Measurements from ENCODE around the gene FAM47B.
A peak's percentile ranks its signal among the peaks of the same experiment; 100 is the strongest.

The FAM47B gene

DNA sequence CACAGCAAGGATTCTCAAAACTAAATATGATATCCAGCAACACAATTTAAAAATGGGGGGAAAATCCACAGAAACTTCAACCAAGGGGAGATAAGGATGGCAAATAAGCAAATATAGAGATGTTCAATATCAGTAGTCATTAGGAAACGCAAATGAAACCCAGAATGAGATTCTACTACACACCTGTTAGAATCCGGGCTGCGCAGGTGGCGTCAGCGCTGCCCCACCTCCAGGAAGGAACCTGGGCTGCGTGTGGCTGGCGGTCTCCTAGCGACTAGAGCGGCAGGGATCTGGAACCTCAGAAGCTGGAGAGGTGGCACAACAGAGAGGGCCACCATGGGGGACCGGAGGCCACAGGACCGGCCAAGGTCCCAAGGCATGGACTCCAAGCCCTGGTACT, at the start of gene FAM47B:
FAM47B (plus strand) TSS at position 301 of the 400 bp plus-strand sequence; CDS start at position 337, 36 bp downstream.
- no peak for DNase-seq (ENCODE audit: low spot score)

DNA sequence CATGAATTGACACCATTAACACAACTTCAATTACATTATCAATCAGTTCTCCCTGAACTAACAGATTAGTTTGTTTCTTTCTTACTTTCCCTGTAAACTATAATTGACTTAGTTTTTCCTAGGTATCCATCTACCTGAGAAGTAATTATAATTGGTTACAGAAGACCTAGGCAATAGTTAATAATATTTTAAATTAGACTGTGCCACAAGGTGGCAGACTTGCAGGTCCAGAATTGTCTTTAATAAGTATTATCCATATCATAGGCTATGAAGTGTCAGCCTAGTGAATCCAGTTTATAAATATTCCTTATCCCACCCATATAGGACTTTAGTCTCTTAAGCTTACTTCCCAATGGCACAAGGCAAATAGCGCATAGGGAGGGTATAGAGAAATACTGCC, 48.9 kb upstream of the FAM47B start:
- DNase-seq (ENCODE audit: low spot score), result no peak

GRCh38 chrX:34900691-34901090, 41.9 kb upstream of the FAM47B start:
- peak; percentile 10 for DNase-seq (ENCODE audit: low spot score)

DNA sequence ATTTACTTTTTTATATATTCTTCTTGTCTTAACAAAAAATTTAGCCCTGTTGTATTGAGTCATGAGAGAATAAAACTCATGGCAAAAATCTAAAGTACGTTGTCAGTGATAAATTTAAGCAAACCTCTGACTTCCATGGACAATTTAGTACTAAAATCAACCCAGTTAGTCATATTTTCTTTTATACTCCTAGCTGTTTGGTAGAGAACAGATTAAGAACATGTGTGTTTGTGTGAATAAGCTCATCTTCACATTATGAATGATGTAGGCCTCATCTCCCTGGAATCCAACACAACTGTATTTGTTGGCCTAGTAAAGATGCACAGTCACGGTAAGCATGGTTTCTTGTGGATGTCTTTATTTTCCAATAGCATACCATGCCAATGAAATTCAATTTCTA, 40.8 kb upstream of the FAM47B start:
- no peak for DNase-seq (ENCODE audit: low spot score)

GRCh38 chrX:34903316-34903715, 39.3 kb upstream of the FAM47B start:
- peak; percentile 10 for DNase-seq (ENCODE audit: low spot score)

DNA sequence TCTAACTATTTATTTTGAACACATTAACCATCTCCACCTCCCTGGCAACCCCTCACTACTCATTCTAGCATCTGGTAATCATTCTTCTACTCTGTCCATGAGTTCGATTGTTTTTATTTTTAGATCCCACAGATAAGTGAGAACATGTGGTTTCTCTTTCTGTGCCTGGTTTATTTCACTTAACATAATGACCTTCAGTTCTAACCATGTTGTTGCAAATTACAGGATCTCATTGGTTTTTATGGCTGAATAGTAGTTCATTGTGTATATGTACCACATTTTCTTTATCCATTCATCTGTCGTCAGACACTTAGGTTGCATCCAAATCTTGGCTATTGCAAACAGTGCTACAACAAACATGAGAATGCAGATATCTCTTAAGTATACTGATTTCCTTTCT, 33.4 kb upstream of the FAM47B start:
- no peak for DNase-seq (ENCODE audit: low spot score)

DNA sequence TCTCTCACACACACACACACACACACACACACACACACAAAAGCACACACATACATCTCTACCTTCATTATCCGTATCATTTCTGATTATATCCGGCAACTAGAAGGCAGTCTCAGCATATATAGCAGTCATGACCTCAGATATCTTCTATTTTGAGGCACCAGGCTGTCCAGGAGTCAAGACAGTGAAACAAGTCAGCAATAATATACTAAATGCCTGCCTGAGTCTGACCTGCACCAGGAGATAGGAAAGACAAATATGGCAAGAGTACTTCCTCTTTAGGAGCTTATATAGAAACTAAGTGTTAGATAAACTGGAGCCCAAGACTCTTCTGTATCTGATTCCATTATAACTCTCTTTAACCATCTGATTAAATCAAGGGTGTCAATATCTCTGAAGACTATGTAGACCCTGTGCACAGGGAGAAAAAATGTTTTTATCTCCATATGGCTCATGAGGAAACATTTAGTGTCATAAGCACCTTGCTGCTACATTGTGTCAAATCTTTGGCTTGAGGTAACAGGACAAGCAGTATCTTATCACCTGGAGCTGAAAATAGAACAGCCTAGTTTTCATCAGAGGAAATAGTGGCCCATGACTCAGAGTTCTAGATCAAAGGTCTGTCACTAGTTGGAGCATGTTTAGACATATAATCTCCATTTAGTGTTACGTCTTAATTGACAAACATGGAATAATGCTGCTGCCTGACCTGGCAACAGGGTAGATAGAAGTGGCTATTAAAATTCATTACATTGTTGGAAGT, 27.0 kb upstream of the FAM47B start:
- DNase-seq (ENCODE audit: low spot score), result no peak

GRCh38 chrX:34917146-34917545, 25.4 kb upstream of the FAM47B start:
- DNase-seq (ENCODE audit: low spot score), result no peak

DNA sequence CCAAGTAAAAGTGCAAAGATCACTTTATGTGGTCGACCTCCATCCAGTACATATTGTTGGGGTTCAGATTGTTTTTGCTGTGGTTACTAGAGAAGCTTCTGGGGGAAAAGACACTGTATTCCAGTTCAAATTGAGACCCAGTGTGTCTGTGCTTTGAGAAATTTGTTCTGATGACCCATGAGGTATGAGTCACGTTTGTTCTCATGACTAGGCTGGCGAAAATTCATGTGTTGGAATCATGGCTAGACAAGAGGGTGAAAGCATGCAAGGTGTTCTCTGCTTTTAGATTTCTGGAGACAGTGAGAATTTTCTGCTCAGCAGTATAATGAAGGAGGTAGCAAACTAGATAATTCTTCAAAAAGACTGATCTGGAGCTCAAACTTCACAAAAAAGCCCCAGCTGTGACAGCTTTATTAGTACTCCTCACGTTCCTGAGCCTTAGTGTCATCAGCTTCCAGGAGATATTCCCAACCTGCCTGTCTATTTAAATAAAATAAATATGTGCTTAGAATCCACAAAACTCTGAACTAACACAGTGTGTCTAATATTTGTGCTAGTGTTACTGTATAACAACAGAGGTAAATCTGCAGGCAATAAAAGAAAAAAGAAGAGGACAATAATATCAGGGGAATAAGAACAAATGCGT, 24.4 kb upstream of the FAM47B start:
- DNase-seq (ENCODE audit: low spot score), result no peak

GRCh38 chrX:34918856-34919255, 23.7 kb upstream of the FAM47B start:
- no peak for DNase-seq (ENCODE audit: low spot score)

GRCh38 chrX:34927866-34928265, 14.7 kb upstream of the FAM47B start:
- no peak for DNase-seq (ENCODE audit: low spot score)

DNA sequence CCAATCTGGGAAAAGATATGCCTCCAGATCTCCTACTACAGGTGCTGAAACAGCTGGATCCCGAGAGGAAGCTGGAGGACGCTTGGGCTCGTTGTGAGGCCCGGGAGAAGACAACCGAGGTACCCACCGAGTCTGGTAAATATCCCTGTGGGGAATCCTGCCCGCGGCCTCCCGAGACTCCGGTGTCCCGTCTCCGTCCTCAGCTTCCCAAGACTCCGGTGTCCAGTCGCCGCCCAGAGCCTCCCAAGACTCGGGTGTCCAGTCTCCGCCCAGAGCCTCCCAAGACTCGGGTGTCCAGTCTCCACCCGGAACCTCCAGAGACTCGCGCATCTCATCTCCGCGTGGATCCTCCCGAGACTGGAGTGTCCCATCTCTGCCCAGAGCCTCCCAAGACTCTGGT, 639 bp downstream of the FAM47B start:
- DNase-seq (ENCODE audit: low spot score), result no peak

- no peak for DNase-seq (ENCODE audit: low spot score)
Measured at GRCh38 chrX:34956916-34957315, 14.3 kb downstream of the FAM47B start.

DNA sequence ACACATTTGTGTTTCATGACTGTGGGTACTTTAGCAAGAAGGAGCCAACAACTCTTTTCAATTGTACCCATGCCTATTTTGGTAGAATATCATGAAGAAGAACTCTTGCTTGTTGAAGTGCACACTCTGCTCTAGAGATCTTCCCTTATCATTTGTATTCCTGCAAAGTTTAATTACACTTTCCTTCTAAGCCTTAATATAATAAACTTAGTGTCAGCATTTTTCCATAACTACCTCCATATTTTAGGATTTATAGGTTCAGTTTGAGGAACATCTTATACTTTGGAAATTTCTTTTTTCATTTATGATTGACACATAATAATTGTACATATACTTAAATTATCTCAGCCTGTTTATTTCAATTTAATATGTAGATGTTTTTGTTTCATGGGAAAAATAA, 19.1 kb downstream of the FAM47B start:
- no peak for DNase-seq (ENCODE audit: low spot score)

DNA sequence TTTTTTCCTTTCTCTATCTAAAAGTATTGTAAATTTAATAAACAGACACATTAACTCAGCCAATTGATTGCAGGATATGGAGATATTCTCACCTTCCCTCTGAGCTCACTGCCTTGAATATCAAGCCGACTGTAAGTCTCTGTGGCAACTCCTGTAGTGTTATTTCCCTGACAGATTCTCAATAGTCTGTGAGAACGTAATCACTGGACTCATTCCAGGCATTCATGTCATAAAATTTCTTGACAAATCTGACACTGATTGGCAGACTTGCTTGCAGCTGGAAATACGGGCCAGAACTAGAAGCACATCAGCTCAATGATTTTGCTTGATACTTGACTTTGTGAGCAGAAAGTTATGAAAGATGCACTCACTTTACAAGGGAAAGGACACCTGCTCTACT, 29.6 kb downstream of the FAM47B start:
- DNase-seq (ENCODE audit: low spot score), result no peak

- DNase-seq (ENCODE audit: low spot score), result no peak
Measured at GRCh38 chrX:34978171-34978570, 35.6 kb downstream of the FAM47B start.

DNA sequence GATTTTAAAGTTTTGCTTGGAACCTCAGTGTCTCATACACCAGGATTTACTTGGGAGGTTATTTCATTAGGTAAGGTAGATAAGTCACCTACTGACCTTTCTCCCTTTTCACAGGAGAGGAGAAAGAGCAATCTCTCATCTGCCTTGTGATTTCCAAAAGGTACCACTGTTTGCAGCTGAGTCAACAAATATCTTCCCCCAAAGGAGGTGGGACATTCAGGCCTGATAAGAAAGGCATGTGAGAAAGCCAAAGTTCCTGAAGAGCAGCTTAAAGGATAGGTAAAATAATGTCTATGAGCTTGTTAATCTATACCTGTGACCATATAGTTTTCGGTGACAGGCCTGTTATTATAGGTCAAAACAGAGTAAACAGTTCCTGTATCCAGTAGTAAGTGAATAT, 45.0 kb downstream of the FAM47B start:
- no peak for DNase-seq (ENCODE audit: low spot score)

Measured in putamen (tissue), 1 donor.